Measurements from ENCODE around the gene GJB6.

Gene GJB6

DNA sequence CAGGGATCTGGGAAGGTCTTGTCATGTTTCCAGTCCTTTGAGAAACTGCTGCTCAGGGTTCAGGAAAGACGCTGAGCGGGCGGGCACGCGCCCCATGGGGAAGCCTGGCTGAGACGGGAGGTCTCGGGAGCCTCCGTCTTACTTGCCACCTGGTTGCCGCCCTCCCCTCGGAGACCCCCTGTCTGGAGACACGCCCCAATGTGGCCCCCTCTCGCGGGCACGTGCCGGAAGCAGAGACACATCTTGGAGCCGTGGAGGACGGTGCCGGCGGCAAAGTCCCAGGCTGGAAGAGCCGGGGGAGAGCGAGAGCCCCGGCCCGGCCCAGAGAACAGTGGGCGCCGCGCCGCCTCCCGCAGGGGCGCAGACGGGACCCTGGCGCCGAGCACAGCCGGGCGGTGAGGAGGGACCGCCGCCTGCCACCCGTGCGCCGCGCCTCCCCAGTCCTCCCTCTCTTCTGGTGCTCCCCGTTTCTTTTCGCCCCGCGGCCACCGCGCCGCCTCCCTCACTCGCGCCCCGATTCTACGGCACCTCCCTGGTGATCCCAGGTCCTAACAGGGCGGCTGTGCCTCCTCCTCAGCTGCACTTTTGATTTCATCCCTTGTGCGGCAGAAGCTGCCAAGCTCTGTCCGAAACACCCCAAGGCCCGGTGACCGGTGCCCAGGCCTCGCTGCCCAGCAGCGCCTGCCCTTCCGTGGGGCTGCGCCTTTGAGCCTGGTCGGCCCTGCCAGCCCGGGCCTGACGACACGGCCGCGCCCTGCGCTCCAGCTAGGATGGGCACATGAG, 54.9 kb downstream of the GJB6 start:
- no peak overlapping the region for H3K18ac ChIP-seq (ENCODE audit: low read length)
- H3K23ac ChIP-seq (ENCODE audit: low read length), result no peak overlapping the region
- H3K79me1 ChIP-seq (ENCODE audit: low read length), result no peaks in the 10 kb centered on the region
- peaks cover 6 to 8% of the 10 kb centered on the region in 2 experiments for H3K4me1 ChIP-seq (ENCODE audit: control insufficient read depth in 1 of 2, insufficient read depth in 2 of 2, low read length in 2 of 2)
- no peak overlapping the region for H3K4me3 ChIP-seq (ENCODE audit: low read depth, low read length)
- WGBS (ENCODE audit: extremely low coverage, insufficient coverage, insufficient read length), result no CpG with 5 or more reads among the region's 67 CpGs
- H3K9me3 ChIP-seq (ENCODE audit: insufficient read depth, low read depth, low read length), result no peaks in the 10 kb centered on the region
- no peak overlapping the region for H3K14ac ChIP-seq (ENCODE audit: low read length)
- H2AK5ac ChIP-seq (ENCODE audit: low read length), result peak overlapping the region; percentile 9
- H2BK12ac ChIP-seq (ENCODE audit: low read length), result no peak overlapping the region
- no peak overlapping the region for H2AFZ ChIP-seq (ENCODE audit: insufficient read depth, low read length, poor library complexity)
- no peak overlapping the region for H2BK5ac ChIP-seq (ENCODE audit: low read depth, low read length, poor library complexity)
- H3K4me2 ChIP-seq (ENCODE audit: low read length), result no peak overlapping the region
- no peak overlapping the region for H4K12ac ChIP-seq (ENCODE audit: low read depth, low read length)
- H4K8ac ChIP-seq (ENCODE audit: low read depth, low read length), result no peak overlapping the region
- no peak for DNase-seq
- no peak overlapping the region for H4K91ac ChIP-seq (ENCODE audit: low read depth, low read length)
- H3K79me2 ChIP-seq (ENCODE audit: control insufficient read depth, insufficient read depth, low read length, poor library complexity), result no peaks in the 10 kb centered on the region
- no peak overlapping the region for H3K27ac ChIP-seq (ENCODE audit: low read depth, low read length)
- peaks cover 0 to 1% of the 10 kb centered on the region in 2 experiments for H3K36me3 ChIP-seq (ENCODE audit: control insufficient read depth in 1 of 2, insufficient read depth in 2 of 2, low read length in 2 of 2)
- H3K4ac ChIP-seq (ENCODE audit: low read depth, low read length), result no peak overlapping the region
- no peak overlapping the region for H3K9ac ChIP-seq (ENCODE audit: low read length)
- H2BK120ac ChIP-seq (ENCODE audit: insufficient read depth, low read length, poor library complexity), result no peak overlapping the region
- H3K27me3 ChIP-seq (ENCODE audit: insufficient read depth, low read length), result no peaks in the 10 kb centered on the region

DNA sequence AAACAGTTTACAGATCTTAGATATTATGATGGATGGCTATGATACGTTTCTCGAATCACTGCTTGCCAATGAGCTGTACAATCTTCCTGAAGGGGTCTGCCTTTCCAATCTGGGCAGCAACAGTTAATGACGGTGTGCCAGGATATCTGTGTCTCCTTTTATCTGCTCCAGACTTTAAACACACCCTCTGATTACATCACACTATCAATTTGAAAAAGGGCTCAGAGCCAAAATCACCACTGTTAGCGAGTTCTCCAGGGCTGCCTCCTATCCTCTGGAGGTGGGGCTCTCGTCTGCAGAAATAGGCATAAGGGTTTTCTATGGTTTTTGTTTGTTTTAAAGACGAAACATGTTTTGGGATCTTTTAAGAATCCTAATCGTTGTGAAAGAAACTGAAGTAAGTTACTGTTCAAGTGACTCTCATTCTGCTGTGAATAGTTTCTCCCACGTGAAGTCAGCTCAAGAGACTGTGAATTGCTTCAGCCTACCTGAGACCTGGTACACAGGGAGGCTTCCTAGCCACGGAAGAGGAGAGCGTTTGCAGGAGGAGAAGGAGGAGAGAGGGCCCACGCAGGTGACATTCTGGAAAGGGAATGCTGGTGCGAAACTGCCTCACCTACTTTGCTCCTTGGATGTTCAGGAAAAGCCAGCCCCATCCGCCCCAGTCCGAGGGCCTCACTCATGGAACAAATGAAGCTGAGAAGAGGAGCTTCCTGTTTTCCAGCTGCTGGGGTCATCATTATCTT, 56.0 kb downstream of the GJB6 start:
- Histone ChIP-seq H3K79me2 (ENCODE audit: control insufficient read depth, insufficient read depth, low read length, poor library complexity) (no peaks in the 10 kb centered on the region), H4K91ac (ENCODE audit: low read depth, low read length) (no peak overlapping the region), H4K12ac (ENCODE audit: low read depth, low read length) (no peak overlapping the region), H2AFZ (ENCODE audit: insufficient read depth, low read length, poor library complexity) (no peak overlapping the region), H3K4me3 (ENCODE audit: low read depth, low read length) (no peak overlapping the region), H3K27me3 (ENCODE audit: insufficient read depth, low read length) (no peaks in the 10 kb centered on the region), H3K9me3 (ENCODE audit: insufficient read depth, low read depth, low read length) (no peaks in the 10 kb centered on the region), H3K79me1 (ENCODE audit: low read length) (no peaks in the 10 kb centered on the region), H4K8ac (ENCODE audit: low read depth, low read length) (no peak overlapping the region), H2BK5ac (ENCODE audit: low read depth, low read length, poor library complexity) (no peak overlapping the region), H3K14ac (ENCODE audit: low read length) (no peak overlapping the region), H3K27ac (ENCODE audit: low read depth, low read length) (no peak overlapping the region), H3K9ac (ENCODE audit: low read length) (no peak overlapping the region), H3K18ac (ENCODE audit: low read length) (no peak overlapping the region), H3K36me3 (ENCODE audit: control insufficient read depth in 1 of 2, insufficient read depth in 2 of 2, low read length in 2 of 2) (peaks cover 0 to 1% of the 10 kb centered on the region in 2 experiments), H2AK5ac (ENCODE audit: low read length) (no peak overlapping the region), H2BK12ac (ENCODE audit: low read length) (no peak overlapping the region), H3K4me1 (ENCODE audit: control insufficient read depth in 1 of 2, insufficient read depth in 2 of 2, low read length in 2 of 2) (peaks cover 6 to 8% of the 10 kb centered on the region in 2 experiments), H2BK120ac (ENCODE audit: insufficient read depth, low read length, poor library complexity) (no peak overlapping the region), H3K23ac (ENCODE audit: low read length) (no peak overlapping the region), H3K4ac (ENCODE audit: low read depth, low read length) (no peak overlapping the region), H3K4me2 (ENCODE audit: low read length) (no peak overlapping the region)
- no CpG with 5 or more reads among the region's 14 CpGs for WGBS (ENCODE audit: extremely low coverage, insufficient coverage, insufficient read length)
- no peak for DNase-seq

DNA sequence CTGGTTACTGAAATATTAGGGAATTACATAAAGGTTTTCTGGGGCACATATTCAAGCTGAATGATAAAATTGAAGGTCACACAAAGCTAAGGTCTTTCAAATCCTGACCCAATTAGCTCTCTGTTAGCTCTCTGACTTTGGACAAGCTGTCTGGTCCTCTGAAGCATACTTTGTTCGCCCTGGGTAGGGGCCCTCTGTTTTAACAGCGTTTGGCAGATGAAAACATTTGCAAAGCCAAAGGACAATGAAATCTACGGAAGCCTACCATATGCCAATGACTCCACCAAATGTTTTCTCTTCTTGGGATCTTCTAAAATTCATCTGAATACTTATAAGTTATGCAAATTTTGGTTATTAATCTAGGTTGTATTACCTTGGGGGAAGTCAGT, 56.7 kb downstream of the GJB6 start:
- H3K4me3 ChIP-seq (ENCODE audit: low read depth, low read length), result no peak overlapping the region
- WGBS (ENCODE audit: extremely low coverage, insufficient coverage, insufficient read length), result no CpG with 5 or more reads among the region's 3 CpGs
- H3K79me1 ChIP-seq (ENCODE audit: low read length), result no peaks in the 10 kb centered on the region
- H2AK5ac ChIP-seq (ENCODE audit: low read length), result no peak overlapping the region
- H3K4ac ChIP-seq (ENCODE audit: low read depth, low read length), result no peak overlapping the region
- no peak overlapping the region for H3K18ac ChIP-seq (ENCODE audit: low read length)
- no peak overlapping the region for H2BK12ac ChIP-seq (ENCODE audit: low read length)
- H3K27ac ChIP-seq (ENCODE audit: low read depth, low read length), result no peak overlapping the region
- H3K23ac ChIP-seq (ENCODE audit: low read length), result no peak overlapping the region
- H3K9ac ChIP-seq (ENCODE audit: low read length), result no peak overlapping the region
- no peak overlapping the region for H2AFZ ChIP-seq (ENCODE audit: insufficient read depth, low read length, poor library complexity)
- no peak for DNase-seq
- H2BK120ac ChIP-seq (ENCODE audit: insufficient read depth, low read length, poor library complexity), result no peak overlapping the region
- no peak overlapping the region for H4K91ac ChIP-seq (ENCODE audit: low read depth, low read length)
- no peak overlapping the region for H2BK5ac ChIP-seq (ENCODE audit: low read depth, low read length, poor library complexity)
- no peaks in the 10 kb centered on the region for H3K9me3 ChIP-seq (ENCODE audit: insufficient read depth, low read depth, low read length)
- peaks cover 0 to 1% of the 10 kb centered on the region in 2 experiments for H3K36me3 ChIP-seq (ENCODE audit: control insufficient read depth in 1 of 2, insufficient read depth in 2 of 2, low read length in 2 of 2)
- no peaks in the 10 kb centered on the region for H3K27me3 ChIP-seq (ENCODE audit: insufficient read depth, low read length)
- H3K4me1 ChIP-seq (ENCODE audit: control insufficient read depth in 1 of 2, insufficient read depth in 2 of 2, low read length in 2 of 2), result peaks cover 6 to 8% of the 10 kb centered on the region in 2 experiments
- no peak overlapping the region for H4K12ac ChIP-seq (ENCODE audit: low read depth, low read length)
- H3K14ac ChIP-seq (ENCODE audit: low read length), result no peak overlapping the region
- H3K4me2 ChIP-seq (ENCODE audit: low read length), result no peak overlapping the region
- no peaks in the 10 kb centered on the region for H3K79me2 ChIP-seq (ENCODE audit: control insufficient read depth, insufficient read depth, low read length, poor library complexity)
- no peak overlapping the region for H4K8ac ChIP-seq (ENCODE audit: low read depth, low read length)

DNA sequence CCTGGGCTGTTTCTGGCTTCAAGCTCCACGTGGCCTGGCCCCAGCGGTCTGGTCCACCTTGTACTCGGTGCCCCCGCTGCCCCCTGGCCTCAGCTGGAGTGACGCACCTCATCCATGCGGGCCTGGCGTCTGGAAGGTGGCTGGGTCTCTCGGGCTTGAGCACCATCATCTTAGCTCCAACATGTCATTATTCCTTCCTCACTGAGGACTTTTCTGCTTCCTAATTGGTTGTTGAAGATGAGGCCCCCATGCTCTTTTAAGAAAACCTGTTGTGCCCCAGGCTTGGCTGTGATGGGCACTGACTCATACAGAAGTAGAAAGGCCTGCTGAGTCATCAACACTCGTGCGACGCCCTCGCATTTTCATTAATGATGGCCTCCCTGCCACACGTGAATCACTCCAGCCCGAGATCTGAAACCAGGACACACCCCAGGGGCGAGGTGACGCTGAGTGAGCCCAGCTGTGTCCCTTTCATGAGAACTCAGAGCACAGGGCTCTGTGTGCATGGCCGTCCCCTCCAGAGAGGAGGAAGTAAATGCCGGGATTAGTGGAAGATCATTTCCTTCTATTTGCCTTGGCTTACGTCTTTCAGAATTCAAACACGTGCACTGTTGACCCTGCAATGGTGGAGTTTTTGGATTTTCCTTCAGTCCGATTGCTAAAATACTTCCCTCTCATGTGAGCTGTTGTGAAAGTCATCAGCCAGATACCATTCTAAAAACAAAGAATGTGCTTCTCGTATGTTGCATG, 57.3 kb downstream of the GJB6 start:
- Histone ChIP-seq H3K9me3 (ENCODE audit: insufficient read depth, low read depth, low read length) (no peaks in the 10 kb centered on the region), H2AK5ac (ENCODE audit: low read length) (no peak overlapping the region), H3K9ac (ENCODE audit: low read length) (no peak overlapping the region), H3K27ac (ENCODE audit: low read depth, low read length) (no peak overlapping the region), H3K79me2 (ENCODE audit: control insufficient read depth, insufficient read depth, low read length, poor library complexity) (no peaks in the 10 kb centered on the region), H3K27me3 (ENCODE audit: insufficient read depth, low read length) (no peaks in the 10 kb centered on the region), H3K4me3 (ENCODE audit: low read depth, low read length) (no peak overlapping the region), H2BK120ac (ENCODE audit: insufficient read depth, low read length, poor library complexity) (no peak overlapping the region), H2BK12ac (ENCODE audit: low read length) (no peak overlapping the region), H4K91ac (ENCODE audit: low read depth, low read length) (no peak overlapping the region), H3K4ac (ENCODE audit: low read depth, low read length) (no peak overlapping the region), H4K12ac (ENCODE audit: low read depth, low read length) (no peak overlapping the region), H3K14ac (ENCODE audit: low read length) (no peak overlapping the region), H4K8ac (ENCODE audit: low read depth, low read length) (no peak overlapping the region), H2AFZ (ENCODE audit: insufficient read depth, low read length, poor library complexity) (no peak overlapping the region), H2BK5ac (ENCODE audit: low read depth, low read length, poor library complexity) (no peak overlapping the region), H3K4me1 (ENCODE audit: control insufficient read depth in 1 of 2, insufficient read depth in 2 of 2, low read length in 2 of 2) (peaks cover 6 to 8% of the 10 kb centered on the region in 2 experiments), H3K18ac (ENCODE audit: low read length) (no peak overlapping the region), H3K4me2 (ENCODE audit: low read length) (no peak overlapping the region), H3K79me1 (ENCODE audit: low read length) (no peaks in the 10 kb centered on the region), H3K23ac (ENCODE audit: low read length) (no peak overlapping the region), H3K36me3 (ENCODE audit: control insufficient read depth in 1 of 2, insufficient read depth in 2 of 2, low read length in 2 of 2) (peaks cover 0 to 1% of the 10 kb centered on the region in 2 experiments)
- no CpG with 5 or more reads among the region's 22 CpGs for WGBS (ENCODE audit: extremely low coverage, insufficient coverage, insufficient read length)
- DNase-seq, result peak; percentile 96 to 97
